GM18870 (cell line): ENCODE results near the gene KREMEN1.

Experiments used
- ATAC-seq: cut with Tn5 transposase; IDR thresholded peaks from one replicate; pipeline ENCODE4 v1.9.1; 2021; ENCODE audit warnings: moderate library complexity; ENCODE audit not compliant: unreplicated experiment

Gene KREMEN1

DNA sequence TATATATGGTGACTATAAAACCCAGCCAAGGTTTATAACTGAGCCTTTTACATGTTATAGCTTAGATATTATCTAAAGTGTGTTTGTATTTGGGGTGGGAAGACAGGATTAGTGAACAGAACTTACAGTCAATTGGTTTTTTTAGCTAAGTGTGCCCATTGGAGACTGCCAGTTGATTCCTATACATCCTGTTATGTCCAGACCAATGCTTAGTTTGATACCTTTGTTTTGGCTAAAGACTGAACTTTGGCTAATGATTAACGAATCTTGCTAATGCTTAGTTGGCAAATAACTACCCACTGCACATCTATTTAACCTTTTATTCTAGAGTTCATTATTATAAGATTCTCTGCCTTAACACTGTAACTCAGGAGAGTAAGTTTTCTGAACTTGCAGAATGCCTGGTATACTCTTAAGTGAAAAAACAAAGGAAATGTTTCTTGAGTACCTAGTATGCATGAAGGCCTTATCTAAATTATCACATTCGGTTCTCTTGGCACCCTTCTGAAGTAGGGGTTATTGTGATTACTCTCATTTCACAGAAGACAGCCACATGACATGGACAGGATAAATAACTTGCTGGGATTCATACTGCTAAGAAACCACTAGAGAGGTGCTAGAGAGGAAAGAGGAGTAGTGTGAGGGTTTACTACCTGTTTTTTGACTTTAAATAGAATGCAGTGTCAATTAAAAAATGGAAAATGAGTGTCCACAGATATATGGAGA lies 54.0 kb downstream of the KREMEN1 start:
- ATAC-seq: no peak

DNA sequence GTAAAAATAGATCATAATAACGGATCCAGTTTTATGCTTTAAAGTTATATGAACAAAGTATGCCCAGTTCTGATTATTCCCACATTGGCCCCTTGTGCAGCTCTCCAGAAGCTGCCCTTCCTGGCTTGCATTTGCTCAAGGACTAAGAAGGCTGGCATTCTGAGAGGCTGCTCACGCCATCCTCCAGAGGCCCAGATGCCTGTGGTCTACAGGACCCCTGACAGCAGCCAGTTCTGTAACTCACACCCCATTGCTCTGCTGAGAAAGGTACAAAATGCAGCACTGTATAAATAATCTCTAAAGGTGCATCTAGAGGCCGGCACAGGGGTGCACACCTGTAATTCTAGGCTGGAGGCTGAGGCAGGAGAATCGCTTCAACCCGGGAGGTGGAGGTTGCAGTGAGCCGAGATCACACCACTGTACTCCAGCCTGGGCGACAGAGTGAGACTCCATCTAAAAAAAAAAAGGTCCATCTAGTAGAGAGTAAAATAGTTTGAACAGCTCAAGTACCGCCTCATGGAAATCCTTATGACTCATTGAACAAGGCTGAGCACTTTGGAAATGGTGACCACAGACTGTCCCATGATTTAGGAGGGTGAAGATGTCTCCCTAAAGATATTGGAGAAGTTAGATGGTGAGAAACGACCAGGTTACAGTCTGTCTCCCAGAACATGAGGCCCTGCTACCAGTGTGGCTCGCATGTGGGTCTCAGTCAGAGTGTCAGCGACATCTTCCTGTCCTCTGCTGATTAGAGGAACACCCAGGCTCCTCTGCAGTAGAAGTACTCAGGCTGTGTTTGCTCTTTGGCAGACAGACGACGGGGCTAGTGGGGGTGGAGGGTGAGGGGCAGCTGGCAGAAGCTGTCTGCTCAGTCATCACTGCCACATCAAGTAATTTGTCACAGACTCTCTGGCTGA lies 56.3 kb downstream of the KREMEN1 start:
- ATAC-seq: no peak

GRCh38 chr22:29129808-29130140 lies 56.9 kb downstream of the KREMEN1 start:
- no peak for ATAC-seq

- no peak for ATAC-seq
Observed at GRCh38 chr22:29130476-29130875, 57.6 kb downstream of the KREMEN1 start.

DNA sequence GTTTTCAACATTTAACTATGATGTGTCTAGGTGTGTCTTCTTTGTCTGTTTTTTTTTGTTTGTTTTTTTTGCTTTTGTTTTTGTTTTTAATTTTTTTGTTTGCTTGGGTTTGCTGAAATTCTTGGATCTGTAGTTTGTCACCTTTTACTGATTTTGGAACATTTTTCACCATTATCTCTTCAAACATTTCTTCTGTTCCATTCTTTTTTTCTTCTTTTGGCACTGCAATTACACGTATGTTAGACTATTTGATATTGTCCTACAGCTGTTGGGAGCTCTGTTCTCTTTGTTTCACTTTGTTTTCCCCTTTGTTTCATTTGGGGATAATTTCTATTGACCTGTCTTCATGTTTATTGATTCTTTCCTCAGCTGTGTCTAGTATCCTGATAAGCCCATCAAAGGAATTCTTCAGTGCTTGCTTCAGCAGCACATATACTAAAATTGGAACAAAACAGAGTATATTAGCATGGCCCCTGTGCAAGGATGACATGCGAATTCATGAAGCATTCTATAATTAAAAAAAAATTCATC lies 60.8 kb downstream of the KREMEN1 start:
- ATAC-seq: no peak

- ATAC-seq: no peak
Observed at GRCh38 chr22:29134448-29134847, 61.6 kb downstream of the KREMEN1 start.

- ATAC-seq: no peak
Observed at GRCh38 chr22:29136782-29137700, 64.2 kb downstream of the KREMEN1 start.

DNA sequence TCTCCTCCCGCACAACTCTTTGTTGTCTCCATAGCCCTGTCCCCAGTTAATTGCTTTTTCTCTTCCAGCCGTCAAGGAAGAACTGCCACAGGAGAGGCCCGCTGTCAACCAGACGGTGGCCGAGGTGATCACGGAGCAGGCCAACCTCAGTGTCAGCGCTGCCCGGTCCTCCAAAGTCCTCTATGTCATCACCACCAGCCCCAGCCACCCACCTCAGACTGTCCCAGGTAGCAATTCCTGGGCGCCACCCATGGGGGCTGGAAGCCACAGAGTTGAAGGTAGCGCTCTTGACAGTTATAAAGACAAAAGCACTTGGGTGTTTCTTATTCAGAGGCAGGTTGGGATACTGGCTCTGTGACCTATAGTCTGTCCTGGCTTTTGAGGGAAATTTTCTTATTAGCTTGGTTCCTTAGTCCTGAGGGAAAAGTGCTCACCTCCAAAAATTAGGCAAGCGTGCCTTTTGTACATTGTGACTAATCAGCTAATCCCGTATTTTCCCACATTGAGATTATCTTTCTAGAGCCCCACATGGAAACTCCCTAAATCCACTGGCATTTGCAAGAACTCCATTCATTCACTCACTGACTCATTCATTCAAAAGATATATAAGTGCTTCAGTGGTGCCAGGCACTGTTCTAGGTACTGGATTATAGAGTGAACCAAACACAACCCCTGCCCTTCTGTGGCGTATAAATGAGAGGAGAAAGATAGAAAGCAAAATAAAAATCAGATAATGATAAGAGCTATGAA lies 65.9 kb downstream of the KREMEN1 start:
- ATAC-seq: no peak

DNA sequence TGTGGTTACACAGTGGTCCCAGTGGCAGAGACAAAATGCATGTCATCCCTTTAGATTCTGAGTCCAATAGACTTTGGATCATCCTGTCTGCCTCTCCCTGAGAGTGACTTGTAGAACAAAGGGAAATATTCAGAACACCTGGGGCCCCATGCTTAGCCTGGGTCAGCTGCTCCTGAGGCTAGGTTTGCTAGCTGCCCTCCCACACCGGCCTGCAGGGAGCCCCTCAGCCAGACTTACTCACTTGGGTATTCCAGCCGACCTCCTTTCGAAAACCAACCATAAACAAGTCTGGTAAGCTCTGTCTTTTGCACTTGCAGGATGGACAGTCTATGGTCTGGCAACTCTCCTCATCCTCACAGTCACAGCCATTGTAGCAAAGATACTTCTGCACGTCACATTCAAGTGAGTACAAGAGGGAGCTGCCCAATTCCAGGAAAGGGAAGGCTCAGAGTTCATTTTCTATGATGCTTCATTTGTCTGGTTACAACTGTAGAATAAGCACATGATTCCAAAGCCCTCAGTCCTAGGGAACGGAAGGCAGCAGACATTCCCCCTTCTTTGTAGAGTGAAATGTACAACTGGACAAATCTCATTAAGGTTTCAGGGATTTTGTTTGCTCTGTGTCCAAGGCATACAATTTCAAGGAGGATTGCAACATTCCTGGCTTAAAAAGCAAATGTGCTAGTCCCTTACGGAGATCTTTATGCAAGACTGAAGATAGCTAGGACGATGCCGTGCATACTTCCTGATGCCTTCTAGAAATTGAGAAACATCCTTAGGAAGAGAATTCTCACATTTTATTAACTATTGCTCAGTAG lies 67.3 kb downstream of the KREMEN1 start:
- no peak for ATAC-seq

GRCh38 chr22:29141078-29141688 lies 68.3 kb downstream of the KREMEN1 start:
- ATAC-seq: no peak

DNA sequence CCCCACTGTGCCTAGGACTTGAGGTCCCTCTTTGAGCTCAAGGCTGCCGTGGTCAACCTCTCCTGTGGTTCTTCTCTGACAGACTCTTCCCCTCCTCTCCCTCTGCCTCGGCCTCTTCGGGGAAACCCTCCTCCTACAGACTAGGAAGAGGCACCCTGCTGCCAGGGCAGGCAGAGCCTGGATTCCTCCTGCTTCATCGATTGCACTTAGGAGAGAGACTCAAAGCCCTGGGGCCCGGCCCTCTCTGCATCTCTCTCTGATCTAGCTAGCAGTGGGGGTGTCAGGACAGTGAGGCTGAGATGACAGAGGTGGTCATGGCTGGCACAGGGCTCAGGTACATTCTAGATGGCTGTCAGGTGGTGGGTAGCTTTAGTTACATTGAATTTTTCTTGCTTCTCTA lies 69.3 kb downstream of the KREMEN1 start:
- no peak for ATAC-seq

DNA sequence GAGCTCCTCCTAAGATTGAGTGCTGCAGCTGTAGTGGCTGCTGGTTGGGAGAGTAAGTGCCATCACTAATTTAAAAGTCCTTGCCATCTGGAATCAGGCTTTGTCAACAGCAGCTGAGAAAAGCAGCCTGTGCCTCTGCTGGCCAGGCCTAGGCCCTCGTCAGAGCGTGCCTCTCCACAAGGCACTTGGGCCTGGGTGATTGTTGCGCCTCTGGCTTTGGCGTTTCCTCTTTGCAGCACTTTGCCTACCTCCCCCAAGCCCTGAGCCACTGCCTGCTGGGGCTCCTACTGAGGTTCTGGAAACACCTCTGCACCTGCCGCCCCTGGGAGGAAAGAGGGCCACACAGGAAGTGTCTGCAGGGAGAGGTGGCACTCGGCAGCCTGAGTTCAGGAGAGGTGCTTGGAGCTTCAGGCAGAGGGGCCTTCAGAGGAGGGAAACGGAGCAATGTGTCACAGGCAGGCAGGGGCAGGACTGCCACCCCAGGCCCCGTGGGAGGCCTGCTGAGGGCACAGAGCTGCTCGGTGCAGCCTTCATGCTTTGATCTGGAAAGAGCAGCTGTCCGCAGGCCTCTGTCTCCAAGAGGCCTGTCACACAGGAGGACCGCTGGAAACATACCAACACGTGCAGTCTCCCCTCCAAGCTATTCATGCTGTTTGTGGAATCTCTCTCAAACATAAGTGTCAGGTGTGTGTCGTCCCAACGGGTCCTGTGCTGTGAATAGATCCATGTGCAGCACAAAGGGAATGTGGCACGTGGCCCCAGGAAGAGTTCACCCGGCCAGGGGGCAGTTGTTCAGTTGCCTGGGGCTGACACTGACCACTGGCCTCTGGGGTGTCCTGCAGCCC lies 71.3 kb downstream of the KREMEN1 start:
- ATAC-seq: no peak

DNA sequence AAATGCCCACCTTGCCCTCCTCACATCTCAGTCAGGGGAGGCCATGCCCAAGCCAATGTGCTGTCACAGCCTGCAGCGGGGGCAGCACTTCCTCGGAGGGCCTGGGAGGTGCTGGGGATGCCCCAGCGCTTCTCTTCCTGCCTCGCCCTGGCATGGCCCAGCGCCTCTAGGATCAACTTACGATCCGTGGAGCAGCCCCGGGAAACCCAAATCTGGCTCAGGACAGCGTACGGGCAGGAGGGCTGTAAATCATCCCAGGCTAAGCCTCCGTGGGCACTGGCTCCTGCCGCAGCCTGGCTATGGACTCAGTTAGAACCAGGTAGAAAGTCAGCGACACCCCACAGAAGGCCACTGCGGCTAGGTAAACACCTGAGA lies 71.9 kb downstream of the KREMEN1 start:
- no peak for ATAC-seq

DNA sequence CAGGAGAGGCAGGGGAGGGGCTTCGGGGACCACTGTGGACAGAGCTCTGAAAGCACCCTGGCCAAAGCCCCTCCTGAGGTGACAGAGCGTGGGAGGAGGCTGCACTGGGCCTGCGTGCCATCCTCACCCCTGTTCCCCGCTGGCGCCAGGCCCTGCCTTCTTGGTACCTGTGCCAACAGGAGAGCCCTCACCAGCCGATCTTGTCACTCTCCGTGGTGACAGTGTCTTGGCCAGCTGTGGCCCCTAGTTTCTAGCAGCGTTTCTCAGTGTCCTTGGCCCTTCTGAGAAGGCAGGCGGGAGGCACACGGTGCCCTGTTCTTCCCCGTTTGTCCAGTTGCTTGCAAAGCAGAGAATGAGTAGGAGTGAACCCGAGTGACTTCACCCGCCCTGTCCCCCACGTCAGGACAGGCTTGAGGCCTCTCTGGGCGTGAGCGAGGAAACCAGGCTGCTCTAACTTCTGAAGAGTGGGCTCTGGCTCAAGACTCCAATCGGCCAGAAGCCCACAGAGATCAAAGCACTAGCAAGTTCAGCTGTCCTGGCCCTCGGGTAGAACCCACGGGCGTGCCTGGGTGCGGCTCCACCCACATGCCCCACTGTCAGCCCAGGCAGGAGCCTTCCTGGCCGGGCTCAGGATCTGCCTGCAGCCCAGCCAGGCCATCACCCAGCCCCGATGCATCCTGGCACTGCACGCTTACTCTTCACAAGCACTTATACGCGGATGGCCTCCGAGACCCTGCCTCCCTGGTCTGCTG lies 72.7 kb downstream of the KREMEN1 start:
- no peak for ATAC-seq

GRCh38 chr22:29146091-29146560 lies 73.3 kb downstream of the KREMEN1 start:
- no peak for ATAC-seq

GRCh38 chr22:29146771-29147170 lies 73.9 kb downstream of the KREMEN1 start:
- no peak for ATAC-seq

GRCh38 chr22:29147331-29147899 lies 74.6 kb downstream of the KREMEN1 start:
- ATAC-seq: no peak
